ENCODE data around the gene KISS1R.

KISS1R gene

DNA sequence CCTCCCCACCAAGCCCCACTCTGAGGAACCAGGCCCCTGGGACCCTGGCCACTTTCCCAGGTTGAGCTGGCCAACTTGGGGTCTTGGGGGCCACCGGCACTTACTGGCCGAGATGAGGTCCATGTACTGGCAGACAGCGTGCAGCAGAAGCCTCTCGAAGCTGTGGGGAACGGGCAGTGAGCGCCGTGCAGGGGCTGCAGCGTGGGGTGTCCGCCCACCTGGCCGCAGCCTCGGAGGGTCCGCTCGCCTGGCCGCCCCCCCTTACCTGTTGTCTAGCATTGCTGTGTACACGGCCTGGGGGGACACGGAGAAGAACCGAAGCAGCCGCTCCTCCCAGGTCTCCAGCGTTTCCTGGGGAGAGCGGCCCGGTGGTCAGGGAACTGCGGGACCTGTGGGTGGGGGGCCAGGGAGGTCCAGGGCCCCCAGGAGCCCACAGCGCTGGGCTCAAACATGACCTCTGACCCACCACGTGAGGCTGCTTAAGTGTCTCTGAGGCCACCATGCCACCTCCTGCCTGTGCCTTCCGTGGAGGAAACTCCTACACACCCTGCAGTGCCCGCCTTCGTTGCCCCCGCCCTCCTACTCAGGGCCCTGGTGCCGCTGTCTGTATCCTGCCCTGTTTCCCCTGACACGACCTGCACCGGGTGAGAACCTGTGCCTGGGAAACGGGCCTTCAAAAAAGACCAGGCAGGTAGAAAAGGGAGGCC is 17.6 kb upstream of the KISS1R start:
- DNase-seq (ENCODE audit: low spot score), result no peak

GRCh38 chr19:900043-900301 is 17.2 kb upstream of the KISS1R start:
- DNase-seq (ENCODE audit: low spot score), result no peak

DNA sequence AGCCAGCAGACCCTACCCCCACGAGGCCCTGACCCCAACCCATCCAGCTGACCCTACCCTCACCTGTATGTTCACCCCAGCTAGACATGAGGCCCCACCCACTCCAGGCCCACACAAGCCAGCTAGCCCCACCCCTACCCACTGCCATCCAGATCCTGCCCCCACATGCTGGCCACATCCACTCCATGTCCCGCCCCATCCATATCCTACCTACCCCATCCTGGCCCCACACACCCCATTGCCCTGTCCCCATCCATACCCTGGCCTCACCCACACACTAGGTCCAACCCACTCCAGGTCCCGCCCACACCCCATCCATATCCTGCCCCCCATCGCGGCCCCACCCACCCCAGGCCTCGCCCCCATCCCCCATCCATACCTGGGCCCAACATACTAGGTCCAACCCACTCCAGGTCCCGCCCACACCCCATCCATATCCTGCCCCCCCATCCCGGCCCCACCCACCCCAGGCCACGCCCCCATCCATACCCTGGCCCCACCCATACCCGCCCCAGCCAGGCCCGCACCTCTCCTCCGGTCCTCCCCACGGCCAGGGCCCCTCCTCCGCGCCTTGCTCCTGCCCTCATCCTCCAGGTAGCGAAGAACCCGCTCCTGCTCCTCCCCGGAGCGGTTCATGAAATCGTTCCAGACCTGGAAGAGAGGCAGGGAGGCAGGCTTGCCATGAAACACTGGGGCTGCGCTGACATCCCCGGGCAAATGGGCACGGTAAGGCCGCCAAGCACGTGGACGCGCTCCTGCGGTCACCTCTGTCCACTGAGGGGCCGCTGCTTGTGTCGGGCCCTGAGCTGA is 16.6 kb upstream of the KISS1R start:
- DNase-seq (ENCODE audit: low spot score), result peak; percentile 54

GRCh38 chr19:901216-902092 is 15.7 kb upstream of the KISS1R start:
- DNase-seq (ENCODE audit: low spot score), result no peak

DNA sequence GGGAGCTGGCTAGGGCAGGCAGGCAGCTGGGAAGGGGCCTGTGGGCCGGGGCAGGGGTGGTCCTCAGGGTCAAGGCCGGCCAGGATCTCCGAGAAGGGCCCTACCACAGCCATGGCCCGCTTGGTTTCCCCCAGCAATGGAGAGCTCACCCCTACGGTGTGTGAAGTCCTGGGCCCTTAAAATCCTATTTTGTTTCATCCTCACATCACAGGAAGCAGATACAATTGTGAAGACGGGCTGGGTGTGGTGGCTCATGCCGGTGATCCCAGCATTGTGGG is 15.1 kb upstream of the KISS1R start:
- no peak for DNase-seq (ENCODE audit: low spot score)

GRCh38 chr19:902446-903226 is 14.5 kb upstream of the KISS1R start:
- no peak for DNase-seq (ENCODE audit: low spot score)

GRCh38 chr19:903266-903797 is 13.8 kb upstream of the KISS1R start:
- no peak for DNase-seq (ENCODE audit: low spot score)

DNA sequence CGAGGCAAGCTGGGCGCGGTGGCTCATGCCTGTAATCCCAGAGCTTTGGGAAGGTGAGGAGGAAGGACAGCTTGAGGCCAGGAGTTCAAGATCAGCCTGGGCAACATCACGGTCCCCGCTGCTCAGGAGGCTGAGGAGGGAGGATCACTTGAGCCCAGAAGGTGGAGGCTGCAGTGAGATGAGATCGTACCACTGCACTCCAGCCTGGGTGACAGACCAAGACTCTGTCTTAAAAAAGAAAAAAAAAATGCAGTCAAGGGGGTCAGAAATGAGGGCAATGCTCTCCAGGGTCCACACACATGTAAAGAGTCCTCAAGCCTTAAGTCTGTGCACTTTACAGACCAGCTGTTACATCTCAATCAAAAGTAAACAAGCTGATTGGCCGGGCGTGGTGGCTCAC is 12.6 kb upstream of the KISS1R start:
- DNase-seq (ENCODE audit: low spot score), result no peak

DNA sequence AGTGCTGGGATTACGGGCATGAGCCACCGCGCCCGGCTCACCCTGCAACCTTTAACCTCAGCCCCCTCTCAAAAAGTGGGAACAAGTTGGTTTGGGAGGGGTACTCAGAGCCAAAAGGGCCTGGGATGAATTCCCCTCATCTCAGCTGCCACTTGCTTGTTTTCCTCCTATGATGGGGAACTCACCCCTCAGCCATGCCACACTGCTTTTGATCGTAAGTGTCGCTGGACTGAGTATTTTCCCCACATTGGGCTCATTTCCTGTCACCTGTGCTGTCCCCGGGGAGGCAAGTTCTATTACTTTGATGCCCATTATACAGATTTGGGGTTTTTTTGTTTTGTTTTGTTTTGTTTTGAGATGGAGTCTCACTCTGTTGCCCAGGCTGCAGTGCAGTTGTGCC is 10.7 kb upstream of the KISS1R start:
- DNase-seq (ENCODE audit: low spot score), result no peak

GRCh38 chr19:907183-907853 is 9.8 kb upstream of the KISS1R start:
- no peak for DNase-seq (ENCODE audit: low spot score)

DNA sequence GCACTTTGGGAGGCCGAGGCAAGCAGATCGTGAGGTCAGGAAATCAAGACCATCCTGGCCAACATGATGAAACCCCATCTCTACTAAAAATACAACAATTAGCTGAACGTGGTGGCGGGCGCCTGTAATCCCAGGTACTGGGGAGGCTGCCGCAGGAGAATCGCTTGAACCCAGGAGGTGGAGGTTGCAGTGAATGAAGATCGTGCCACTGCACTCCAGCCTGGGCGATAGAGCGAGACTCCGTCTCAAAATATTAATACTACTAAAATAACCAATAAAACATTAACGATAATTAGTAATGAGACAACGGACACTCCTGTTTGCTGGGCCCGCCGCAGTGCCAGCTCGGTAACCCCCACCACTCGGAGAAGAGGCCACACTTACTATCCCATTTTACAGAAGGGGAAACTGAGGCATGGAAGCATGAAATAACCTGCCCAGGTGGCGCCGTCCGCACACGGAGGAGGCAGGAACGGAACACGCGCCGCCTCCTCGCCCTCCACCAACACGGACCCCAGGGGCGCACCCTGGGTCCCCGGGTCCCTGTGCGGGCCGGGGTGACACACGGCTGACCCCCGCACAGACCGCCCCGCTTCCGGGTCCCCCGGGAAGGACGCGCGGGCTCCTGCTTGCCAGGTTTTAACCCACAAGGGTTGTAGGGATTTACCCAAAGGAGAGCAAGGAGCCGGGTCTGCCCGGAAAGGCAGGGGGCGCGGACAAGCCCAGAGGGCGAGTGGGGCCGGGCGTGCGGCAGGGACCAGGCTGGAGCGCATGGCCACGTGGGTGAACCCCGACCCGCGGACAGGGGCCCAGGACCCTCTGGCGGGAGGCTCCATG is 5.7 kb upstream of the KISS1R start:
- DNase-seq (ENCODE audit: low spot score), result no peak

DNA sequence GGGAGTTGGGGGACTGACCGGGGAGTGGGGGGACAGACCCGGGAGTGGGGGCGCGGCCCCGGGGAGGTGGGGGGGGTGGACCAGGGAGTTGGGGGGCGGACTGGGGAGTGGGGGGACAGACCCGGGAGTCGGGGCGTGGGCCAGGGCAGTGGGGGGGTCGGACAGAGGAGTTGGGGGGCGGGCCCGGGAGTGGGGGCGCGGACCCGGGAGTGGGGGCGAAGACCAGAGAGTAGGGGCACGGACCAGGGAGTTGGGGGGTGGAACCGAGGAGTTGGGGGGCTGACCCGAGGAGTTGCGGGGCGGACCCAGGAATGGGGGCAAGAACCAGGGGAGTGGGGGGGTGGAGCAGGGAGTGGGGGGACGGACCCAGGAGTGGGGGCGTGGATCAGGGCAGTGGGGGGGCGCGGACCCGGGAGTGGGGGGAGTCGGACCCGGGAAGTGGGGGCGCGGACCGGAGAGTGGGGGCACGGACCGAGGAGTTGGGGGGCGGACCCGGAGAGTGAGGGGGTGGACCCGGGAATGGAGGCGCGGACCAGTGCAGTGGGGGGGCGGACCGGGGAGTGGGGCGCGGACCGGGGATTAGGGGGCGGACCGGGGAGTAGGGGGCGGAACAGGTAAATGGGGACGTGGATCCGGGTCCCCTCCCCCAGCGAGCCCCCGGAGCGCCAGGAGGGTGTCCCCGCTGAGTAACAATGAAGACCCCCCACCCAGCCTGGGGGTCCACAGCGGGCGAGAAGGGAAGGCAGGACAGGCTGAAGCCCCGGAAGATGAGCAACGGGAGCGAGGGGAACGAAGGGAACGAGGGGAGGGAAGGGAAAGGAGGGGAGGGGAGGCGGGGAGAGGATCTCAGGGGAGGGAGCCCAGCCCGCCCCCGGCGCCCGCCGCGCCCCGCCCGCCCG is 4.7 kb upstream of the KISS1R start:
- no peak for DNase-seq (ENCODE audit: low spot score)

- peak; percentile 97 for DNase-seq (ENCODE audit: low spot score)
Observed at GRCh38 chr19:913080-913748, 3.9 kb upstream of the KISS1R start, which contains the start of gene R3HDM4. TSS of gene R3HDM4 (minus strand) at chr19:913219. CDS start at chr19:913157, 62 bp downstream.

- no peak for DNase-seq (ENCODE audit: low spot score)
Observed at GRCh38 chr19:916645-917322, 349 bp upstream of the KISS1R start.

DNA sequence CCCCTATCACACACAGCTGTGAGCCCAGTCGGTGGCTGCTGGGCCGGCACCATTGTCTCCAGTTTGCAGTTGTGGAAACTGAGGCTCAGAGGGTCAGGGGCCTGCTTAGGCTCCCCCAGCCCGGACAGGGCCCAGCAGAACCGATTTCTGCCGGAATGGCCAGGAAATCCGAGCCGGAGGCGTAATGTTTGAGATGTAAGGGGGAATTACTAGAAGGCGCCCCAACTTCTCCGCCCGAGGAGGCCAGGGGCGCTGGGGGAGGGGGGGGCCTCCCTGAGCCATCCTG is 962 bp downstream of the KISS1R start:
- no peak for DNase-seq (ENCODE audit: low spot score)

GRCh38 chr19:918481-919198 is 1.5 kb downstream of the KISS1R start:
- DNase-seq (ENCODE audit: low spot score), result no peak

GRCh38 chr19:919199-920050 is 2.3 kb downstream of the KISS1R start:
- DNase-seq (ENCODE audit: low spot score), result no peak

Measured in AG20443 (cell line).